Lower lobe of right lung (tissue), 2 donors: ENCODE data around the gene AICDA. TPM values are rescaled to one million over a fixed set of nuclear protein-coding genes. Genes with fewer than 3 reads are reported as not detected.
A peak's percentile ranks its signal among the peaks of the same experiment; 100 is the strongest.

Experiments used
- ATAC-seq, 2 donors: fragments of 200-7000 bp; cut with Tn5 transposase; one replicate each; pipeline ENCODE4 v1.9.1; 2020 to 2022; ENCODE audit warnings: mild to moderate bottlenecking in 2 of 2, moderate library complexity in 2 of 2
- DNase-seq: peaks from one replicate; pipeline ENCODE4 v3.0.0-alpha.2; 2020
- H3K27ac ChIP-seq: fragments of 200-600 bp; one replicate; pipeline ENCODE4 v1.8.0; 2022
- H3K27me3 ChIP-seq: fragments of 200-600 bp; one replicate; pipeline ENCODE4 v1.8.0; 2022; ENCODE audit warnings: low read depth
- H3K36me3 ChIP-seq: fragments of 200-600 bp; one replicate; pipeline ENCODE4 v1.8.0; 2022; ENCODE audit warnings: mild to moderate bottlenecking
- H3K4me1 ChIP-seq: fragments of 200-600 bp; one replicate; pipeline ENCODE4 v1.8.0; 2022
- H3K4me3 ChIP-seq: fragments of 200-600 bp; one replicate; pipeline ENCODE4 v1.8.0; 2022; ENCODE audit warnings: mild to moderate bottlenecking
- H3K9me3 ChIP-seq: fragments of 200-600 bp; one replicate; pipeline ENCODE4 v1.8.0; 2022
- intact Hi-C: fragments of 100-400 bp; cut with DNase I; formaldehyde crosslinking; loops from one replicate; pipeline ENCODE4 v1.11.0; 2022
- total RNA-seq: library from RNA; stranded (reverse); fragmentation: NEBNext Ultra II Directional; extraction: Animal tissue kit (Norgen Biotek cat#: 25700); gene quantifications from one replicate; pipeline ENCODE4 v1.2.1, GENCODE V29; 2021
- TF ChIP-seq, protein P1 (sequence below): fragments of 200-600 bp; IDR thresholded peaks from one replicate; pipeline ENCODE4 v1.8.0; 2022; ENCODE audit warnings: antibody characterized with exemption, mild to moderate bottlenecking
- donor health status: DM: no; HTN: yes; CAD: no; lungs with severe emphysema.

The AICDA gene
- total RNA-seq, 1 donor from 2014 or later, result 0.77 TPM

- no peaks in the 10 kb centered on the region for H3K9me3 ChIP-seq
- ATAC-seq, result no peak
- H3K27ac ChIP-seq, result no peak overlapping the region
- TF ChIP-seq, protein P1, sequence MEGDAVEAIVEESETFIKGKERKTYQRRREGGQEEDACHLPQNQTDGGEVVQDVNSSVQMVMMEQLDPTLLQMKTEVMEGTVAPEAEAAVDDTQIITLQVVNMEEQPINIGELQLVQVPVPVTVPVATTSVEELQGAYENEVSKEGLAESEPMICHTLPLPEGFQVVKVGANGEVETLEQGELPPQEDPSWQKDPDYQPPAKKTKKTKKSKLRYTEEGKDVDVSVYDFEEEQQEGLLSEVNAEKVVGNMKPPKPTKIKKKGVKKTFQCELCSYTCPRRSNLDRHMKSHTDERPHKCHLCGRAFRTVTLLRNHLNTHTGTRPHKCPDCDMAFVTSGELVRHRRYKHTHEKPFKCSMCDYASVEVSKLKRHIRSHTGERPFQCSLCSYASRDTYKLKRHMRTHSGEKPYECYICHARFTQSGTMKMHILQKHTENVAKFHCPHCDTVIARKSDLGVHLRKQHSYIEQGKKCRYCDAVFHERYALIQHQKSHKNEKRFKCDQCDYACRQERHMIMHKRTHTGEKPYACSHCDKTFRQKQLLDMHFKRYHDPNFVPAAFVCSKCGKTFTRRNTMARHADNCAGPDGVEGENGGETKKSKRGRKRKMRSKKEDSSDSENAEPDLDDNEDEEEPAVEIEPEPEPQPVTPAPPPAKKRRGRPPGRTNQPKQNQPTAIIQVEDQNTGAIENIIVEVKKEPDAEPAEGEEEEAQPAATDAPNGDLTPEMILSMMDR, result no peak
- no peaks in the 10 kb centered on the region for H3K36me3 ChIP-seq
- intact Hi-C loops, result no loop called here
- H3K4me3 ChIP-seq, result no peak overlapping the region
- H3K4me1 ChIP-seq, result no peaks in the 10 kb centered on the region
- DNase-seq, result no peak
- H3K27me3 ChIP-seq, result no peaks in the 10 kb centered on the region
Observed at GRCh38 chr12:8648576-8649205, 36.0 kb upstream of the AICDA start.

GRCh38 chr12:8647968-8648367 is 35.3 kb upstream of the AICDA start:
- Histone ChIP-seq H3K27me3 (no peaks in the 10 kb centered on the region), H3K27ac (no peak overlapping the region), H3K9me3 (no peaks in the 10 kb centered on the region), H3K4me3 (no peak overlapping the region), H3K36me3 (no peaks in the 10 kb centered on the region), H3K4me1 (no peaks in the 10 kb centered on the region)
- intact Hi-C loops, result no loop called here
- TF ChIP-seq, protein P1, result no peak
- DNase-seq, result no peak
- no peak for ATAC-seq

- no peaks in the 10 kb centered on the region for H3K36me3 ChIP-seq
- TF ChIP-seq, protein P1, result no peak
- no peaks in the 10 kb centered on the region for H3K27me3 ChIP-seq
- no peaks in the 10 kb centered on the region for H3K9me3 ChIP-seq
- H3K4me3 ChIP-seq, result no peak overlapping the region
- ATAC-seq (peak; percentile 44 to 46), DNase-seq (no peak)
- intact Hi-C loops, result no loop called here
- H3K27ac ChIP-seq, result no peak overlapping the region
- H3K4me1 ChIP-seq, result no peaks in the 10 kb centered on the region
Observed at GRCh38 chr12:8644345-8645248, 31.9 kb upstream of the AICDA start.

DNA sequence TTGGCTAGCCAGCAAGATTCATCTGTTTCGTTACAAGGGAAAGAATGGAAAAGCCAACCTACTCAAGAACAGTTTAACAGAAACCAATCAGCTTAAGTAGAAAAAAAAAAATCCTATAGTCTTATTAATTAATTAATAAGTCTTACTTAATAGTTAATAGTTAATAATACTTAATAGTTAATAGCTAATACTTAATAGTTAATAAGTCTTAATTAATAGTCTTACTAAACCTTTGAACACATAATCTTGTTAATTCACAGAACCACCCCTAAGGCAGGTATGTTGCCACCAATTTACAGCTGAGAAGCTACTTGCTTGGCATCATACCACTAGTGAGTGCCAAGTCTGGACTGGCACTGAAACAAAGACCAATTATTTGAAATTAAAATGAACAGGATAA is 30.1 kb upstream of the AICDA start:
- intact Hi-C loops, result no loop called here
- TF ChIP-seq, protein P1, result no peak
- no peak for DNase-seq
- Histone ChIP-seq H3K4me3 (no peak overlapping the region), H3K4me1 (no peaks in the 10 kb centered on the region), H3K27ac (no peak overlapping the region), H3K9me3 (no peaks in the 10 kb centered on the region), H3K36me3 (no peaks in the 10 kb centered on the region), H3K27me3 (no peaks in the 10 kb centered on the region)
- no peak for ATAC-seq

- Histone ChIP-seq H3K27me3 (no peaks in the 10 kb centered on the region), H3K27ac (no peak overlapping the region), H3K9me3 (no peaks in the 10 kb centered on the region), H3K36me3 (no peaks in the 10 kb centered on the region), H3K4me1 (no peaks in the 10 kb centered on the region), H3K4me3 (no peak overlapping the region)
- intact Hi-C loops, result no loop called here
- ATAC-seq, result no peak
- no peak for DNase-seq
- TF ChIP-seq, protein P1, result no peak
Observed at GRCh38 chr12:8639936-8640335, 27.3 kb upstream of the AICDA start.
